Lung (tissue), 12 donors: ENCODE data around the gene SP6. TPM values are rescaled to one million over a fixed set of nuclear protein-coding genes. Genes with fewer than 3 reads are reported as not detected.

Source experiments
- ATAC-seq: fragments of 200-7000 bp; cut with Tn5 transposase; one replicate; pipeline ENCODE4 v1.9.1; 2020; ENCODE audit warnings: moderate number of reproducible peaks; ENCODE audit not compliant: insufficient read depth, low FRiP score
- DNase-seq, 3 donors: peaks; one replicate each; pipeline ENCODE4 v3.0.0-alpha.2; 2013 to 2017
- H3K27ac ChIP-seq, 2 donors: one replicate each; pipeline ENCODE4 v1.5.1; 2013; ENCODE audit warnings: mild to moderate bottlenecking in 2 of 2, moderate library complexity in 2 of 2, control low read depth in 1 of 2, inconsistent platforms in 1 of 2, low read depth in 1 of 2, low read length in 1 of 2
- H3K27me3 ChIP-seq, 3 donors: one replicate each; pipeline ENCODE4 v1.5.1; 2013; ENCODE audit warnings: low read length in 2 of 3; ENCODE audit not compliant: control insufficient read depth in 3 of 3, insufficient read depth in 3 of 3
- H3K36me3 ChIP-seq, 4 donors: one replicate each; pipeline ENCODE4 v1.5.1; 2013; ENCODE audit warnings: low read length in 4 of 4, mild to moderate bottlenecking in 1 of 4, moderate library complexity in 1 of 4; ENCODE audit not compliant: control insufficient read depth in 4 of 4, insufficient read depth in 4 of 4
- H3K4me1 ChIP-seq, 5 donors: one replicate each; pipeline ENCODE4 v1.5.1; 2013; ENCODE audit warnings: low read length in 5 of 5, mild to moderate bottlenecking in 2 of 5, moderate library complexity in 1 of 5; ENCODE audit not compliant: control insufficient read depth in 5 of 5, insufficient read depth in 5 of 5
- H3K4me3 ChIP-seq: one replicate; pipeline ENCODE4 v1.5.1; 2013; ENCODE audit warnings: mild to moderate bottlenecking, control low read depth, moderate library complexity
- H3K9ac ChIP-seq, 2 donors: one replicate each; pipeline ENCODE4 v1.5.1; 2013; ENCODE audit warnings: low read length in 2 of 2, control low read depth in 1 of 2; ENCODE audit not compliant: insufficient read depth in 1 of 2
- H3K9me3 ChIP-seq, 4 donors: one replicate each; pipeline ENCODE4 v1.5.1; 2013; ENCODE audit warnings: low read length in 3 of 4, mild to moderate bottlenecking in 1 of 4, moderate library complexity in 1 of 4; ENCODE audit not compliant: control insufficient read depth in 4 of 4, insufficient read depth in 3 of 4
- WGBS, 2 donors: extraction: QIAGEN DNeasy Blood & Tissue Kit; methylation state at CpG; one replicate each; pipeline ENCODE4 v1.1.7; 2013; 5-methylcytosine and 5-hydroxymethylcytosine counted together
- polyA plus RNA-seq, 2 donors: library from polyadenylated mRNA; stranded (reverse); fragments of 200-250 nt; gene quantifications; one replicate each; pipeline ENCODE4 v1.2.1, GENCODE V29; 2013
- total RNA-seq, 2 donors: library from RNA; depleted of rRNA in 1 of 2; stranded (reverse); fragments of >200 nt in 1 of 2; gene quantifications; one replicate each; pipeline ENCODE4 v1.2.1, GENCODE V29; 2014 to 2021
- TF ChIP-seq, protein P1 (sequence below): IDR thresholded peaks from 2 replicates; pipeline ENCODE4 v1.5.1; 2012; ENCODE audit warnings: mild to moderate bottlenecking; ENCODE audit errors: control extremely low read depth, extremely low read depth
- donor health status: control.
- donor health status: control.
- donor health status: Bipolar disorder and iron deficiency.
- donor health status: healthy.
- donor health status: DM: yes; HTN: yes; CAD: no.

Gene SP6
- total and polyA plus RNA-seq, 4 donors = 2.3 to 4.5 (median 3.5) TPM

DNA sequence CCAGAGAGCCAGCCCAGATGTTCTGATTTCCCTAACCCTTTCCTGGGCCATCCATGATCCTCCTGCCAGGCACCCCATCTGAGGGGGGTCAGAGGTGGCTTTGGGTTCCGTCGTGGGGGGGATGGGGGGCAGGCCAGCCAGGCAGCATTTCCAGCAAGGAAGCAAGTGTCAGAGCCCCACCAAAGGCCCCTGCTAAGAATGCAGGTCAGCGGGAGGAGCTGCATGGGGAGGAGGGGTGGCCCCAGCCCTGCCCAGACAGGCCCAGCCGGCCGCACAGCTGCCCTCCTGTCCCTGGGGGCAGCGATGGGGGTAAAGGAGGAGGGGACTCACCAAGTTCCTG lies 7.6 kb downstream of the SP6 start:
- ATAC-seq (no peak), DNase-seq (no peak)
- H3K9me3 ChIP-seq = no peaks in the 10 kb centered on the region
- peaks cover 0 to 8% (median 3%) of the 10 kb centered on the region in 4 donors for H3K36me3 ChIP-seq
- 35 to 45% methylated on average over 6 of the region's 6 CpGs for WGBS, 2 donors
- peaks cover 0 to 17% (median 10%) of the 10 kb centered on the region in 3 donors for H3K27me3 ChIP-seq
- H3K27ac ChIP-seq = no peak overlapping the region
- TF ChIP-seq, protein P1, sequence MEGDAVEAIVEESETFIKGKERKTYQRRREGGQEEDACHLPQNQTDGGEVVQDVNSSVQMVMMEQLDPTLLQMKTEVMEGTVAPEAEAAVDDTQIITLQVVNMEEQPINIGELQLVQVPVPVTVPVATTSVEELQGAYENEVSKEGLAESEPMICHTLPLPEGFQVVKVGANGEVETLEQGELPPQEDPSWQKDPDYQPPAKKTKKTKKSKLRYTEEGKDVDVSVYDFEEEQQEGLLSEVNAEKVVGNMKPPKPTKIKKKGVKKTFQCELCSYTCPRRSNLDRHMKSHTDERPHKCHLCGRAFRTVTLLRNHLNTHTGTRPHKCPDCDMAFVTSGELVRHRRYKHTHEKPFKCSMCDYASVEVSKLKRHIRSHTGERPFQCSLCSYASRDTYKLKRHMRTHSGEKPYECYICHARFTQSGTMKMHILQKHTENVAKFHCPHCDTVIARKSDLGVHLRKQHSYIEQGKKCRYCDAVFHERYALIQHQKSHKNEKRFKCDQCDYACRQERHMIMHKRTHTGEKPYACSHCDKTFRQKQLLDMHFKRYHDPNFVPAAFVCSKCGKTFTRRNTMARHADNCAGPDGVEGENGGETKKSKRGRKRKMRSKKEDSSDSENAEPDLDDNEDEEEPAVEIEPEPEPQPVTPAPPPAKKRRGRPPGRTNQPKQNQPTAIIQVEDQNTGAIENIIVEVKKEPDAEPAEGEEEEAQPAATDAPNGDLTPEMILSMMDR = no peak
- H3K4me1 ChIP-seq = peaks cover 0 to 80% (median 23%) of the 10 kb centered on the region in 5 donors
- no peak overlapping the region for H3K9ac ChIP-seq
- H3K4me3 ChIP-seq = no peak overlapping the region

GRCh38 chr17:47841488-47842291 lies 9.3 kb downstream of the SP6 start:
- peaks cover 0 to 7% (median 5%) of the 10 kb centered on the region in 3 donors for H3K27me3 ChIP-seq
- H3K4me1 ChIP-seq = peaks cover 0 to 64% (median 23%) of the 10 kb centered on the region in 5 donors
- WGBS, 2 donors = 70 to 72% methylated on average over 16 of the region's 16 CpGs
- H3K27ac ChIP-seq = peak overlapping the region in 1 of 2 donors; percentile 17
- peaks cover 0 to 13% (median 6%) of the 10 kb centered on the region in 4 donors for H3K36me3 ChIP-seq
- DNase-seq (no peak), ATAC-seq (no peak)
- H3K9ac ChIP-seq = peak overlapping the region in 1 of 2 donors; percentile 35
- H3K9me3 ChIP-seq = no peaks in the 10 kb centered on the region
- no peak overlapping the region for H3K4me3 ChIP-seq
- TF ChIP-seq, protein P1 = no peak

DNA sequence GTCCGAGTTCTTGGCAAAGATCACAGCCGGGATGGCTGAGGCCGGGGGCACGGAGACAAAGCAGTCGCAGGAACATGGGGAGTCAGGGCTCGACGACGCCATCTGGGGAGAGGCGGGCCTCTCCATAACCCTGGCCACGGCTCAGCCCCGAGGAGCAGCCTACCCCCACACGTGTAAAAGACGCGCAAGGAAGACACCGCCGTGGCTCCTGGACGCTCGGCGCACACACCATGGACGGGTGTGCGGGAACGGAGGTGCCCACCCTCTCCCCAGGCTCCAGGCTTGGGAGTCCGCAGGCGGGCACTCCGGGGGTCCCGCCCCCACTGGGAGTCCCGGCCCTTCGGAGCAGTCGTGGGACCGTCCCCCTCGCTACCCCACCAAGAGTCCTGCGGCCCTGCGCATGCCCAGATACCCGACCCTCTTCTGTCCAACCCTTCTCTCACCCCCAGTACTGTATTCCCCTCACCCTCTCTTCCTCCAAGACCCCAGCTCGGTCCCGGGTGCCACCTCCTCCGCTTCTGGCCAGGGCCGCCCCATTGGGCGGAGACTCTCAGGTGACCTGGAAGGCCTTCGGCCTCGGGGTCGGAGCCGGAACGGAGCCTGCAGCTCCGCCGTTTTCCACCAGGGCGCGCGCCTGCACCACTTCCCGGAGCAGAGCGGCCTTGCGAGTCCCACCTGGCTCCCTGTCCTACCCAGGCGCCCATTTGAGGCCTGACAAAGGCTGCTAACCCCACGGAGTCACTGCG lies 10.0 kb downstream of the SP6 start, which contains the start of gene SCRN2:
TSS of gene SCRN2 (minus strand) at position 532 of the 746 bp plus-strand sequence. CDS start at position 102, 430 bp downstream.
- Histone ChIP-seq H3K4me1 (peaks cover 0 to 56% (median 20%) of the 10 kb centered on the region in 5 donors), H3K27me3 (no peaks in the 10 kb centered on the region), H3K27ac (peak within 1 kb of the TSS; percentile 29 to 61), H3K9me3 (no peaks in the 10 kb centered on the region), H3K36me3 (peaks cover 0 to 21% (median 6%) of the 10 kb centered on the region in 4 donors), H3K9ac (peak within 1 kb of the TSS; percentile 31 to 66), H3K4me3 (peak within 1 kb of the TSS; percentile 55)
- ATAC-seq = peak; percentile 91
- peak; percentile 93 to 95 (median 94) for DNase-seq
- 0% methylated on average over 53 to 55 of the region's 55 CpGs for WGBS, 2 donors
- TF ChIP-seq, protein P1 = peak; percentile 96
